Skeletal muscle tissue (tissue), 1 donor: ENCODE results near the gene SERTM2. TPM values are rescaled to one million over a fixed set of nuclear protein-coding genes. Genes with fewer than 3 reads are reported as not detected.

Source experiments
- total RNA-seq: library from RNA; depleted of rRNA; stranded (reverse); fragments of >200 nt; gene quantifications from one replicate; pipeline ENCODE4 v1.2.3, GENCODE V29; 2014

The SERTM2 gene
- total RNA-seq, 1 donor from 2014 or later: 0.52 TPM

Other genes with a start within 250 kb of the SERTM2 start
- gene CAPN6, start 241.2 kb upstream of the SERTM2 start, total RNA-seq: 205 TPM
- gene DCX, start 99.5 kb upstream of the SERTM2 start, total RNA-seq: 3.7 TPM
- gene ALG13, start 169.5 kb downstream of the SERTM2 start, total RNA-seq: 27.7 TPM